ENCODE data around the gene REEP1. TPM values are rescaled to one million over a fixed set of nuclear protein-coding genes. Genes with fewer than 3 reads are reported as not detected.

The REEP1 gene
- total and polyA plus RNA-seq, 2 of the 13 experiments (the other 11 are each of a cell fraction or from before 2014, with no cell fraction given): 0.27 TPM; not detected in 1

DNA sequence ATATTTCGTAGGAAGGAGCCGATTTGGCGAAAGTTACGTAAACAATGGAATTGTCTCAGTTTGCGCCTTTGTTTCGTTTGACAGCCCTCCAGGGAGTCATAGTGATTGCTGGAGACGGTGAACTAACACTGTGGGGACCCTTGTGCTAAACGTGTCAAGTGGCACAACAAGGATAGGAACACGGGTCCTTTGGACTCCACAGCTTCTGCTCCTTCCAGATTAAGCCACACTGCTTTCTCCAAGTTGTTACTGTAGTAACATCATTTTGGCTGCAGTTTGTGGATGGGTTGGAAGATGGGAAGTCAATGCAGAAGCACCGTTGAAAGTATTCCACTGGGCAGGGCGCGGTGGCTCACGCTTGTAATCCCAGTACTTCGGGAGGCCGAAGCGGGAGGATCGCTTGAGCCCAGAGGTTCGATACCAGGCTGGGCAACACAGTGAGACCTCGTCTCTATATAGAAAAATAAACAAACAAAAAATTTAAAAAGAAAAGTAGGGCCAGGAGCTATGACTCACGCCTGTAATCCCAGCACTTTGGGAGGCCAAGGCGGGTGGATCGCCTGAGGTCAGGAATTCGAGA is 141.5 kb downstream of the REEP1 start (continued):
- TF ChIP-seq, protein P1, sequence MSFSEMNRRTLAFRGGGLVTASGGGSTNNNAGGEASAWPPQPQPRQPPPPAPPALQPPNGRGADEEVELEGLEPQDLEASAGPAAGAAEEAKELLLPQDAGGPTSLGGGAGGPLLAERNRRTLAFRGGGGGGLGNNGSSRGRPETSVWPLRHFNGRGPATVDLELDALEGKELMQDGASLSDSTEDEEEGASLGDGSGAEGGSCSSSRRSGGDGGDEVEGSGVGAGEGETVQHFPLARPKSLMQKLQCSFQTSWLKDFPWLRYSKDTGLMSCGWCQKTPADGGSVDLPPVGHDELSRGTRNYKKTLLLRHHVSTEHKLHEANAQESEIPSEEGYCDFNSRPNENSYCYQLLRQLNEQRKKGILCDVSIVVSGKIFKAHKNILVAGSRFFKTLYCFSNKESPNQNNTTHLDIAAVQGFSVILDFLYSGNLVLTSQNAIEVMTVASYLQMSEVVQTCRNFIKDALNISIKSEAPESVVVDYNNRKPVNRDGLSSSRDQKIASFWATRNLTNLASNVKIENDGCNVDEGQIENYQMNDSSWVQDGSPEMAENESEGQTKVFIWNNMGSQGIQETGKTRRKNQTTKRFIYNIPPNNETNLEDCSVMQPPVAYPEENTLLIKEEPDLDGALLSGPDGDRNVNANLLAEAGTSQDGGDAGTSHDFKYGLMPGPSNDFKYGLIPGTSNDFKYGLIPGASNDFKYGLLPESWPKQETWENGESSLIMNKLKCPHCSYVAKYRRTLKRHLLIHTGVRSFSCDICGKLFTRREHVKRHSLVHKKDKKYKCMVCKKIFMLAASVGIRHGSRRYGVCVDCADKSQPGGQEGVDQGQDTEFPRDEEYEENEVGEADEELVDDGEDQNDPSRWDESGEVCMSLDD (CRISPR knock-in tag; IDR thresholded peaks at IDR 0.05; ENCODE audit: borderline replicate concordance): no peak
- TF ChIP-seq SUZ12 (IDR thresholded peaks at IDR 0.05; ENCODE audit: low read depth, low read length) (no peak), ZNF333 (CRISPR knock-in tag; IDR thresholded peaks at IDR 0.05; ENCODE audit: borderline replicate concordance) (peak; percentile 57; the same call in 1 of the 2 replicates), NFAT5 (CRISPR knock-in tag; IDR thresholded peaks at IDR 0.05) (no peak), EEA1 (CRISPR knock-in tag; IDR thresholded peaks at IDR 0.05; ENCODE audit: borderline replicate concordance) (no peak), ZNF205 (CRISPR knock-in tag; IDR thresholded peaks at IDR 0.05) (no peak; the same call in 1 of the 2 replicates), KAT7 (CRISPR knock-in tag; IDR thresholded peaks at IDR 0.05; ENCODE audit: borderline replicate concordance) (no peak), TOE1 (CRISPR knock-in tag; IDR thresholded peaks at IDR 0.05) (no peak), ZBTB26 (CRISPR knock-in tag; IDR thresholded peaks at IDR 0.05; ENCODE audit: borderline replicate concordance) (no peak), ZNF367 (CRISPR knock-in tag; IDR thresholded peaks at IDR 0.05; ENCODE audit: borderline replicate concordance) (no peak), ARHGAP35 (CRISPR knock-in tag; IDR thresholded peaks at IDR 0.05; ENCODE audit: borderline replicate concordance) (no peak), NFRKB (IDR thresholded peaks at IDR 0.05) (no peak), ZC3H13 (CRISPR knock-in tag; IDR thresholded peaks at IDR 0.05) (peak; percentile 77; the same call in 1 of the 2 replicates)
- TF ChIP-seq, protein P2, sequence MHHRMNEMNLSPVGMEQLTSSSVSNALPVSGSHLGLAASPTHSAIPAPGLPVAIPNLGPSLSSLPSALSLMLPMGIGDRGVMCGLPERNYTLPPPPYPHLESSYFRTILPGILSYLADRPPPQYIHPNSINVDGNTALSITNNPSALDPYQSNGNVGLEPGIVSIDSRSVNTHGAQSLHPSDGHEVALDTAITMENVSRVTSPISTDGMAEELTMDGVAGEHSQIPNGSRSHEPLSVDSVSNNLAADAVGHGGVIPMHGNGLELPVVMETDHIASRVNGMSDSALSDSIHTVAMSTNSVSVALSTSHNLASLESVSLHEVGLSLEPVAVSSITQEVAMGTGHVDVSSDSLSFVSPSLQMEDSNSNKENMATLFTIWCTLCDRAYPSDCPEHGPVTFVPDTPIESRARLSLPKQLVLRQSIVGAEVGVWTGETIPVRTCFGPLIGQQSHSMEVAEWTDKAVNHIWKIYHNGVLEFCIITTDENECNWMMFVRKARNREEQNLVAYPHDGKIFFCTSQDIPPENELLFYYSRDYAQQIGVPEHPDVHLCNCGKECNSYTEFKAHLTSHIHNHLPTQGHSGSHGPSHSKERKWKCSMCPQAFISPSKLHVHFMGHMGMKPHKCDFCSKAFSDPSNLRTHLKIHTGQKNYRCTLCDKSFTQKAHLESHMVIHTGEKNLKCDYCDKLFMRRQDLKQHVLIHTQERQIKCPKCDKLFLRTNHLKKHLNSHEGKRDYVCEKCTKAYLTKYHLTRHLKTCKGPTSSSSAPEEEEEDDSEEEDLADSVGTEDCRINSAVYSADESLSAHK (CRISPR knock-in tag; IDR thresholded peaks at IDR 0.05; ENCODE audit: borderline replicate concordance): no peak
- TF ChIP-seq, protein P3, sequence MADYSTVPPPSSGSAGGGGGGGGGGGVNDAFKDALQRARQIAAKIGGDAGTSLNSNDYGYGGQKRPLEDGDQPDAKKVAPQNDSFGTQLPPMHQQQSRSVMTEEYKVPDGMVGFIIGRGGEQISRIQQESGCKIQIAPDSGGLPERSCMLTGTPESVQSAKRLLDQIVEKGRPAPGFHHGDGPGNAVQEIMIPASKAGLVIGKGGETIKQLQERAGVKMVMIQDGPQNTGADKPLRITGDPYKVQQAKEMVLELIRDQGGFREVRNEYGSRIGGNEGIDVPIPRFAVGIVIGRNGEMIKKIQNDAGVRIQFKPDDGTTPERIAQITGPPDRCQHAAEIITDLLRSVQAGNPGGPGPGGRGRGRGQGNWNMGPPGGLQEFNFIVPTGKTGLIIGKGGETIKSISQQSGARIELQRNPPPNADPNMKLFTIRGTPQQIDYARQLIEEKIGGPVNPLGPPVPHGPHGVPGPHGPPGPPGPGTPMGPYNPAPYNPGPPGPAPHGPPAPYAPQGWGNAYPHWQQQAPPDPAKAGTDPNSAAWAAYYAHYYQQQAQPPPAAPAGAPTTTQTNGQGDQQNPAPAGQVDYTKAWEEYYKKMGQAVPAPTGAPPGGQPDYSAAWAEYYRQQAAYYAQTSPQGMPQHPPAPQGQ (CRISPR knock-in tag; IDR thresholded peaks at IDR 0.05; ENCODE audit: borderline replicate concordance): no peak
